Naive B cell (primary cell): ENCODE measurements around the gene NELL1. TPM values are rescaled to one million over a fixed set of nuclear protein-coding genes. Genes with fewer than 3 reads are reported as not detected.

Source experiments
- ATAC-seq, 2 donors: fragments of 150-1000 bp; cut with Tn5 transposase; 2 replicates each; pipeline ENCODE4 v1.10.0; 2021; ENCODE audit warnings: low read depth in 2 of 2, mild to moderate bottlenecking in 2 of 2, moderate library complexity in 2 of 2
- DNase-seq: peaks from one replicate; pipeline ENCODE4 v3.0.0; 2022
- H3K27ac Mint-ChIP-seq, 6 donors: one replicate each; pipeline ENCODE4 v1.8.0; 2020 to 2022; ENCODE audit warnings: mild to moderate bottlenecking in 6 of 6, mixed read lengths in 6 of 6, moderate library complexity in 5 of 6, inconsistent platforms in 2 of 6
- H3K27me3 Mint-ChIP-seq, 3 donors: one replicate each; pipeline ENCODE4 v1.8.0; 2021 to 2022; ENCODE audit warnings: mixed read lengths in 3 of 3, mild to moderate bottlenecking in 1 of 3
- H3K36me3 Mint-ChIP-seq, 2 donors: one replicate each; pipeline ENCODE4 v1.8.0; 2020 to 2022; ENCODE audit warnings: mixed read lengths in 2 of 2, inconsistent platforms in 1 of 2, mild to moderate bottlenecking in 1 of 2
- H3K4me1 Mint-ChIP-seq, 3 donors: one replicate each; pipeline ENCODE4 v1.8.0; 2020 to 2022; ENCODE audit warnings: mixed read lengths in 3 of 3, inconsistent platforms in 1 of 3, mild to moderate bottlenecking in 1 of 3, moderate library complexity in 1 of 3
- H3K4me3 Mint-ChIP-seq, 8 donors: one replicate each; pipeline ENCODE4 v1.8.0; 2020 to 2022; ENCODE audit warnings: mild to moderate bottlenecking in 8 of 8, mixed read lengths in 8 of 8, moderate library complexity in 8 of 8, inconsistent platforms in 2 of 8
- H3K9me3 Mint-ChIP-seq, 7 donors: one replicate each; pipeline ENCODE4 v1.8.0; 2020 to 2022; ENCODE audit warnings: mixed read lengths in 7 of 7, mild to moderate bottlenecking in 5 of 7, inconsistent platforms in 2 of 7, moderate library complexity in 1 of 7
- polyA plus RNA-seq, 6 donors: library from polyadenylated mRNA; unstranded; fragments of 300-500 nt; fragmentation: Illumina TruSeq; gene quantifications; one replicate each; pipeline ENCODE4 v1.2.3, GENCODE V29; 2021; ENCODE audit warnings: low read depth in 6 of 6

NELL1 gene
- polyA plus RNA-seq, 6 donors from 2014 or later, result not detected

- Mint-ChIP-seq H3K36me3 (no peaks in the 10 kb centered on the region), H3K4me1 (no peaks in the 10 kb centered on the region)
- DNase-seq, result no peak
Measured at GRCh38 chr11:21602699-21603098, 933.3 kb downstream of the NELL1 start.

GRCh38 chr11:21603886-21604285, 934.5 kb downstream of the NELL1 start:
- Mint-ChIP-seq H3K9me3 (peaks cover 0 to 5% (median 0%) of the 10 kb centered on the region in 7 donors), H3K4me3 (no peak overlapping the region), H3K27ac (no peak overlapping the region), H3K27me3 (no peaks in the 10 kb centered on the region), H3K4me1 (no peaks in the 10 kb centered on the region), H3K36me3 (no peaks in the 10 kb centered on the region)
- DNase-seq, result no peak
- ATAC-seq, result no peak

More at GRCh38 chr11:21602699-21603098, 933.3 kb downstream of the NELL1 start:
- Mint-ChIP-seq H3K9me3 (peaks cover 0 to 4% (median 2%) of the 10 kb centered on the region in 7 donors), H3K4me3 (no peak overlapping the region), H3K27me3 (no peaks in the 10 kb centered on the region), H3K27ac (no peak overlapping the region)
- ATAC-seq, result no peak

- Mint-ChIP-seq H3K4me1 (no peaks in the 10 kb centered on the region), H3K27ac (no peak overlapping the region), H3K27me3 (no peaks in the 10 kb centered on the region), H3K36me3 (no peaks in the 10 kb centered on the region), H3K9me3 (peaks cover 0 to 5% (median 0%) of the 10 kb centered on the region in 7 donors), H3K4me3 (no peak overlapping the region)
- no peak for ATAC-seq
- no peak for DNase-seq
Measured at GRCh38 chr11:21604564-21604963, 935.2 kb downstream of the NELL1 start.

- ATAC-seq, result no peak
- DNase-seq, result no peak
- no peaks in the 10 kb centered on the region for H3K4me1 Mint-ChIP-seq
- H3K9me3 Mint-ChIP-seq, result peaks cover 0 to 5% (median 0%) of the 10 kb centered on the region in 7 donors
- no peaks in the 10 kb centered on the region for H3K27me3 Mint-ChIP-seq
- H3K36me3 Mint-ChIP-seq, result no peaks in the 10 kb centered on the region
- no peak overlapping the region for H3K27ac Mint-ChIP-seq
- H3K4me3 Mint-ChIP-seq, result no peak overlapping the region
Measured at GRCh38 chr11:21612326-21612725, 942.9 kb downstream of the NELL1 start.

- DNase-seq (no peak), ATAC-seq (no peak)
- no peaks in the 10 kb centered on the region for H3K36me3 Mint-ChIP-seq
- H3K27me3 Mint-ChIP-seq, result no peaks in the 10 kb centered on the region
- H3K4me3 Mint-ChIP-seq, result no peak overlapping the region
- H3K4me1 Mint-ChIP-seq, result no peaks in the 10 kb centered on the region
- no peak overlapping the region for H3K27ac Mint-ChIP-seq
- H3K9me3 Mint-ChIP-seq, result peaks cover 0 to 3% (median 0%) of the 10 kb centered on the region in 7 donors
Measured at GRCh38 chr11:21614961-21615360, 945.6 kb downstream of the NELL1 start.

- no peak for ATAC-seq
- DNase-seq, result no peak
- Mint-ChIP-seq H3K27ac (peak overlapping the region in 1 of 6 donors; percentile 43), H3K27me3 (no peaks in the 10 kb centered on the region), H3K4me3 (no peak overlapping the region), H3K4me1 (no peaks in the 10 kb centered on the region), H3K36me3 (no peaks in the 10 kb centered on the region), H3K9me3 (peaks cover 0 to 4% (median 0%) of the 10 kb centered on the region in 7 donors)
Measured at GRCh38 chr11:21615955-21616371, 946.6 kb downstream of the NELL1 start.

- no peak for DNase-seq
- H3K36me3 Mint-ChIP-seq, result no peaks in the 10 kb centered on the region
- H3K4me3 Mint-ChIP-seq, result no peak overlapping the region
- peaks cover 0 to 7% (median 0%) of the 10 kb centered on the region in 7 donors for H3K9me3 Mint-ChIP-seq
- no peaks in the 10 kb centered on the region for H3K27me3 Mint-ChIP-seq
- no peak overlapping the region for H3K27ac Mint-ChIP-seq
- ATAC-seq, result no peak
- H3K4me1 Mint-ChIP-seq, result peaks cover 4 to 7% (median 6%) of the 10 kb centered on the region in 3 donors
Measured at GRCh38 chr11:21622566-21622965, 953.2 kb downstream of the NELL1 start.

- no peak for ATAC-seq
- H3K4me1 Mint-ChIP-seq, result peaks cover 4 to 7% (median 6%) of the 10 kb centered on the region in 3 donors
- H3K9me3 Mint-ChIP-seq, result peaks cover 0 to 9% (median 0%) of the 10 kb centered on the region in 7 donors
- H3K4me3 Mint-ChIP-seq, result no peak overlapping the region
- H3K27ac Mint-ChIP-seq, result no peak overlapping the region
- no peaks in the 10 kb centered on the region for H3K36me3 Mint-ChIP-seq
- H3K27me3 Mint-ChIP-seq, result no peaks in the 10 kb centered on the region
- DNase-seq, result no peak
Measured at GRCh38 chr11:21622995-21623394, 953.6 kb downstream of the NELL1 start.

Other genes starting within 250 kb of the NELL1 start
- not detected for gene SLC6A5, start 70.0 kb upstream of the NELL1 start, polyA plus RNA-seq